Measurements from ENCODE around the gene PRR23B. TPM values are rescaled to one million over a fixed set of nuclear protein-coding genes. Genes with fewer than 3 reads are reported as not detected.

PRR23B gene
- not detected in 5 replicates for total RNA-seq (2022; extraction: Qiagen RNA extraction; ENCODE audit: low read depth)

GRCh38 chr3:139020868-139021234, at the start of gene PRR23B:
Gene PRR23B, minus strand, starts transcription at chr3:139020926. Its CDS starts 265 bp downstream, at chr3:139020661.

DNA sequence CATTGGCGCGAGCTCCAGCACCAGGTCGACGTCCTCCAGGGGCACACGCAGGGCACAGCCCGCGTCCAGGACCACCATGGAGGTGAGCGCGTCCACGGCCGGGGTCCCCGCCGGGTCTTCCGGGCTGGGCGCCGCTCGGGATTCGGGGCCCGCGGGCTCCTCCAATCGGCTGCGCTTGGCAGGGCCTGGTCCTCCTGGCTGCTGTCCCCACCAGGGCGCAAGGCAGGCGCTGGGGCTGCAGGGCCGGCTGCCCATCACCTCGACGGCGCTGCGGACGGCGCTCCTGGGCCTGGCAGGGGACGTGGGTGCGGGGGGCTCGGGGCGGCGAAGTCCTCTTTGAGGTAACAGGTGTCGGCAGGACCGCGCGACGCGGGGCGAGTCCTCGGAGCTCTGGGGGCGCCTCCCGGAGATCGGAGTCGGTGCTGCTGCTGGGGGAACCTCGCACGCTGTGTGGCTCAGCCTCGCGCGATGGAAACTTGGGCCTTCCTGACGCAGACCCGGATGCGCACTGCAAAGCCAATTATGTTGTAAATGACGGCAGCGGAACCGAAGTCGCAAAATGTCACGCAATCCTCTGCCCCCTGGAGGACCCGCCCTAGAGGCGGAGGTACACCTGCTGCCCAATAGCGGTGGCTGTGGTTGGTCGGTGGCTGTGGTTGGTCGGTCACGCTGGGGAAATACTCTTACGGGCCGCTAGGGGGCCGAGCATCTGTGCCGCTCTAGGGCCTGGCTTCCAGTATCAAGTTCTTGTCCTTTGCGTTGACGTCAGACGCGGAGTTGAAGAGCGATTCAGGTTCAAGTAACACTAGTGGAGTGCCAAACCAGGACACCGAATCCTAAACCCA, 23.9 kb upstream of the PRR23B start, which contains the start of gene PRR23C:
TSS of gene PRR23C (minus strand) at position 527 of the 845 bp plus-strand sequence. CDS start at position 255, 272 bp downstream.

GRCh38 chr3:139006051-139006716, 14.5 kb downstream of the PRR23B start, which contains the start of gene PRR23A:
Gene PRR23A, minus strand, starts transcription at chr3:139006268. Its CDS starts 0 bp downstream, at chr3:139006268.

Other genes starting within 250 kb of the PRR23B start
- 13.9 to 18.9 TPM (median 16.9 TPM) in 5 replicates for gene PIK3CB, start 186.0 kb downstream of the PRR23B start, total RNA-seq (2022; extraction: Qiagen RNA extraction; ENCODE audit: low read depth)
- gene FOXL2, start 73.8 kb downstream of the PRR23B start, total RNA-seq (2022; extraction: Qiagen RNA extraction; ENCODE audit: low read depth) = 2.7 to 4.8 TPM (median 4.5 TPM) in 5 replicates
- 0.69 to 1.4 TPM (median 1.2 TPM) in 5 replicates for gene FOXL2NB, start 73.7 kb downstream of the PRR23B start, total RNA-seq (2022; extraction: Qiagen RNA extraction; ENCODE audit: low read depth)
- not detected in 5 replicates for gene PRR23A, start 14.7 kb downstream of the PRR23B start, total RNA-seq (2022; extraction: Qiagen RNA extraction; ENCODE audit: low read depth)
- not detected in 5 replicates for gene PRR23C, start 24.0 kb upstream of the PRR23B start, total RNA-seq (2022; extraction: Qiagen RNA extraction; ENCODE audit: low read depth)

Measured in A549 treated with GW870086 at 1 μM for 4 hours (cell line).